ENCODE measurements around the gene IGSF11. TPM values are rescaled to one million over a fixed set of nuclear protein-coding genes. Genes with fewer than 3 reads are reported as not detected.

The IGSF11 gene
- total RNA-seq, 1 experiment from 2014 or later = not detected

- Mint-ChIP-seq H3K4me3 (ENCODE audit: unreplicated experiment) (no peak overlapping the region), H3K27ac (ENCODE audit: low read depth, unreplicated experiment) (no peak overlapping the region), H3K36me3 (ENCODE audit: insufficient read depth, unreplicated experiment) (no peaks in the 10 kb centered on the region), H3K27me3 (ENCODE audit: insufficient read depth, unreplicated experiment) (peaks cover 51% of the 10 kb centered on the region), H3K9me3 (ENCODE audit: unreplicated experiment) (no peaks in the 10 kb centered on the region), H3K4me1 (ENCODE audit: insufficient read depth, unreplicated experiment) (no peaks in the 10 kb centered on the region)
- ChIA-PET CTCF (interaction anchor here (0.6 to 2.2 kb wide), 4 partner anchors 103 to 132 kb away, joined by 3 to 16 read pairs (median 4); no protein-coding TSS in a partner anchor), POLR2A (no interaction called here)
- no TSS peak for BruUV-seq (replicated peaks)
- no peak for DNase-seq (ENCODE audit: unreplicated experiment)
- intact Hi-C loops (cut with micrococcal nuclease) = loop anchor here (10.0 kb wide), 1 partner anchor 52 kb away; no protein-coding TSS in a partner anchor
- TF ChIP-seq CTCF (IDR thresholded peaks at IDR 0.05; ENCODE audit: unreplicated experiment) = no peak
Observed at GRCh38 chr3:118986734-118987133, 47.9 kb downstream of the IGSF11 start.

GRCh38 chr3:118984699-118985098 lies 49.9 kb downstream of the IGSF11 start:
- H3K27ac Mint-ChIP-seq (ENCODE audit: low read depth, unreplicated experiment) = no peak overlapping the region
- no peaks in the 10 kb centered on the region for H3K4me1 Mint-ChIP-seq (ENCODE audit: insufficient read depth, unreplicated experiment)
- BruUV-seq (replicated peaks) = no TSS peak
- TF ChIP-seq CTCF (IDR thresholded peaks at IDR 0.05; ENCODE audit: unreplicated experiment) = no peak
- CTCF ChIA-PET = interaction anchor here (2.2 kb wide), 1 partner anchor 101 kb away, joined by 16 read pairs; no protein-coding TSS in a partner anchor
- no peak for DNase-seq (ENCODE audit: unreplicated experiment)
- H3K4me3 Mint-ChIP-seq (ENCODE audit: unreplicated experiment) = no peak overlapping the region
- intact Hi-C loops (cut with micrococcal nuclease) = loop anchor here (10.0 kb wide), 1 partner anchor 50 kb away; no protein-coding TSS in a partner anchor
- peaks cover 64% of the 10 kb centered on the region for H3K27me3 Mint-ChIP-seq (ENCODE audit: insufficient read depth, unreplicated experiment)
- H3K9me3 Mint-ChIP-seq (ENCODE audit: unreplicated experiment) = no peaks in the 10 kb centered on the region
- POLR2A ChIA-PET = no interaction called here
- H3K36me3 Mint-ChIP-seq (ENCODE audit: insufficient read depth, unreplicated experiment) = no peaks in the 10 kb centered on the region

GRCh38 chr3:118981494-118982134 lies 53.0 kb downstream of the IGSF11 start:
- CTCF ChIA-PET = interaction anchor here (0.5 kb wide), 1 partner anchor 708 kb away, joined by 3 read pairs; no protein-coding TSS in a partner anchor

GRCh38 chr3:118980832-118981231 lies 53.8 kb downstream of the IGSF11 start:
- CTCF ChIA-PET = no interaction called here
- Mint-ChIP-seq H3K4me1 (ENCODE audit: insufficient read depth, unreplicated experiment) (no peaks in the 10 kb centered on the region), H3K27me3 (ENCODE audit: insufficient read depth, unreplicated experiment) (peaks cover 74% of the 10 kb centered on the region), H3K9me3 (ENCODE audit: unreplicated experiment) (no peaks in the 10 kb centered on the region), H3K4me3 (ENCODE audit: unreplicated experiment) (no peak overlapping the region), H3K27ac (ENCODE audit: low read depth, unreplicated experiment) (no peak overlapping the region), H3K36me3 (ENCODE audit: insufficient read depth, unreplicated experiment) (no peaks in the 10 kb centered on the region)
- DNase-seq (ENCODE audit: unreplicated experiment) = no peak
- TF ChIP-seq CTCF (IDR thresholded peaks at IDR 0.05; ENCODE audit: unreplicated experiment) = no peak
- POLR2A ChIA-PET = no interaction called here
- no TSS peak for BruUV-seq (replicated peaks)
- intact Hi-C loops (cut with micrococcal nuclease) = loop anchor here (10.0 kb wide), 1 partner anchor 46 kb away; no protein-coding TSS in a partner anchor

More at GRCh38 chr3:118981494-118982134, 53.0 kb downstream of the IGSF11 start:
- H3K36me3 Mint-ChIP-seq (ENCODE audit: insufficient read depth, unreplicated experiment) = no peaks in the 10 kb centered on the region
- peaks cover 81% of the 10 kb centered on the region for H3K27me3 Mint-ChIP-seq (ENCODE audit: insufficient read depth, unreplicated experiment)
- no peaks in the 10 kb centered on the region for H3K4me1 Mint-ChIP-seq (ENCODE audit: insufficient read depth, unreplicated experiment)
- POLR2A ChIA-PET = no interaction called here
- no peaks in the 10 kb centered on the region for H3K9me3 Mint-ChIP-seq (ENCODE audit: unreplicated experiment)
- no peak overlapping the region for H3K27ac Mint-ChIP-seq (ENCODE audit: low read depth, unreplicated experiment)
- DNase-seq (ENCODE audit: unreplicated experiment) = no peak
- intact Hi-C loops (cut with micrococcal nuclease) = loop anchor here (10.0 kb wide), 1 partner anchor 47 kb away; no protein-coding TSS in a partner anchor
- no peak for TF ChIP-seq CTCF (IDR thresholded peaks at IDR 0.05; ENCODE audit: unreplicated experiment)
- no peak overlapping the region for H3K4me3 Mint-ChIP-seq (ENCODE audit: unreplicated experiment)
- no TSS peak for BruUV-seq (replicated peaks)

Measured in MCF 10A (cell line).